T-helper 2 cell treated with Interferon-gamma antibody and Interleukin-4, amounts not matched to agents 5 μg/mL and 100 μg/mL, for 36 hours (primary cell): ENCODE results near the gene CLTA.
A peak's percentile ranks its signal among the peaks of the same experiment; 100 is the strongest.
"Not testable (repeated sequence)": the region's sequence is repeated elsewhere in the genome, so short reads cannot be mapped to it uniquely, and the experiment has no call there.

Experiments
- DNase-seq: peaks from one replicate; pipeline ENCODE4 v3.0.0; 2021; ENCODE audit warnings: low spot score
- H3K27ac Mint-ChIP-seq: one replicate; pipeline ENCODE4 v1.8.0; 2021; ENCODE audit warnings: mild to moderate bottlenecking, mixed read lengths
- H3K27me3 Mint-ChIP-seq: one replicate; pipeline ENCODE4 v1.8.0; 2021; ENCODE audit warnings: low read depth, mixed read lengths
- H3K36me3 Mint-ChIP-seq: one replicate; pipeline ENCODE4 v1.8.0; 2021; ENCODE audit warnings: low read depth, mixed read lengths
- H3K4me1 Mint-ChIP-seq: one replicate; pipeline ENCODE4 v1.8.0; 2021; ENCODE audit warnings: low read depth, mixed read lengths
- H3K4me3 Mint-ChIP-seq: one replicate; pipeline ENCODE4 v1.8.0; 2022; ENCODE audit warnings: mild to moderate bottlenecking, moderate library complexity, mixed read lengths
- H3K9me3 Mint-ChIP-seq: one replicate; pipeline ENCODE4 v1.8.0; 2021; ENCODE audit warnings: mixed read lengths

Gene CLTA

DNA sequence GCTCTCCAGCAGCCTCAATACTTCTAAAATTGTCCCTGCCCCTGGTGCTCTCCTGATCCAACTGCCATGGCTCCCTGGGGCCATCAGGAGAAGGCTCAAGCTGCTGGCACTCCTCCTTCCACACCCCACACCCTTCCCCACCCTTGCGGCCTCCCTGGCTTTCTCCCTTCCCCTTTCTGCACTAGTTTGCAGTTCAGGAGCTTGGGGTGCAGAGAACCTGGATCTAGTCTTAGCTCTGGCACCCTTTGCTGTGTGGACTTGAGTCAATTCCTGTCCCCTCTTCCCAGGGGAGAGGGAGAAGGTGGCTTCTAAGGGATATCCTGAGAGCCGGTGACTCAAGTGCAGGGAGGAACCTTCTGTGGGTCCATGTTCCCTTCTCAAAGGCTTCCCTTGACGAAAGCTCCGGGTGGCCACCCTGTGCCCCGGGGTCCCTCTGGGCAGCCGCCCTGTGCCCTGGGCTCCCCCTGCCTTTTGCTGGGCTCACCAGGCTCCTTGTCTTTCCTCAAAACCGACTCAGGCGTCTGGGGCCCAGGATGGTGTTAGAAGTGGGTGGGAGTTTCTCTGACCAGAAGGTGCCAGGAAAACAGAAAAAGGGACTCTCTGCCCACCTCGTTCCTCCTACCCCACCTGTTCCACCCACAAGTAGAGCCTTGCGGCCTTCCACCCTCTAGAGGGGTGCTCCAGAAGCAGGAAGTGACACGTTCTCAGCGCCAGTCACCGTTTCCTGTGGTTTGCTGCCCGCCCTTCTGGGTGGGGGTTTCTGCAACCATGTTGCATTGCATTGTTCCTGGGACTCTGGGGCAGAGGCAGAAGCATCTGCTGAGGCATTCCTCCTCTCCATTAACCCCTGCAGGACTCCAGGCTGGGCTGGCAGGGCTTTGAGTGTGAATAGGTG, 39.2 kb upstream of the CLTA start:
- H3K27ac Mint-ChIP-seq = peak overlapping the region; percentile 95
- no peaks in the 10 kb centered on the region for H3K27me3 Mint-ChIP-seq
- H3K36me3 Mint-ChIP-seq = peaks cover 57% of the 10 kb centered on the region
- peak; percentile 88 for DNase-seq
- peaks cover 54% of the 10 kb centered on the region for H3K4me1 Mint-ChIP-seq
- peaks cover 4% of the 10 kb centered on the region for H3K9me3 Mint-ChIP-seq
- H3K4me3 Mint-ChIP-seq = peak overlapping the region; percentile 82

DNA sequence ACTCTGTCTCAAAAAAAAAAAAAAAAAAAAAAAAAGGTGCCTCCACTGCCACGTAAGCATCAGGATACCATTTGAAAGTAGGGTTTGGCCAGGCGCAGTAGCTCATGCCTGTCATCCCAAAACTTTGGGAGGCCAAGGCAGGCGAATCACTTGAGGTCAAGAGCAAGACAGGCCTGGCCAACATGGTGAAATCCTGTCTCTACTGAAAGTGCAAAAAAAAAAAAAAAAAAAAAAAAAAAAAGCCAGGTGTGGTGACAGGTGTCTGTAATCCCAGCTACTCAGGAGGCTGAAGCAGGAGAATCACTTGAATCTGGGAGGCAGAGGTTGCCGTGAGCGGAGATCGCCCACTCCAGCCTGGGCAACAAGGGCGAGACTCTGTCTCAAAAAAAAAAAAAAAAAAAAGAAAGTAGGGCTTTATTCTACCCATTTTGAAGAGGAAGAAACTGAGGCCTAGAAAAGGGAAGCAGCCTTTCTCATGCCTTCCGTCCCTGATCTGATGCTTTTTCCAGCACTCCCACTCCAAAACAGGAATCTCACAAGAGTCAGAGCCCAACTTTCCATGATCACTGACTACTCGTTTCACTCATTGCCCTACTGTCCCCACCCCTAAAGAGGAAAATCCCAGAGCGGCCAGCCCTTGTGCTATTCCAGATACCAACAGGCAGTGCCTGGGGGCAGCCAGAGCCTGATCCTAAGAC, 37.8 kb upstream of the CLTA start:
- Mint-ChIP-seq H3K4me3 (peak overlapping the region; percentile 1), H3K36me3 (peaks cover 53% of the 10 kb centered on the region)

DNA sequence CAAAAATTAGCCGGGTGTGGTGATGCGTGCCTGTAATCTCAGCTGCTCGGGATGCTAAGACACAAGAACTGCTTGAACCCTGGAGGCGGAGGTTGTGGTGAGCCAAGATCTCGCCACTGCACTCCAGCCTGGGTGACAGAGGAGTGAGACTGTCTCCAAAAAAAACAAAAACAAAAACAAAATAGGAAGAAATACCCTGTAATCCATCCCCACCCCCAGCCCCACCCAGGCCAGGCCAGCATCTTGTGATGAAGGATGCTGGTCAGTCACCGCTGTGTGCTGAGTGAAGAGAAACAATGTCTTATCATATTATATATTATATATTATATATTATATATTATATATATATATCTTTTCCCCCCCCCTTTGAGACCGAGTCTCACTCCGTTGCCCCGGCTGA, 37.0 kb upstream of the CLTA start:
- Mint-ChIP-seq H3K4me1 (peaks cover 36% of the 10 kb centered on the region), H3K27me3 (no peaks in the 10 kb centered on the region), H3K9me3 (peaks cover 6% of the 10 kb centered on the region), H3K36me3 (peaks cover 60% of the 10 kb centered on the region), H3K27ac (peak overlapping the region; percentile 67), H3K4me3 (peak overlapping the region; percentile 19)
- DNase-seq = no peak

More for the DNA sequence above, 37.8 kb upstream of the CLTA start:
- peak overlapping the region; percentile 67 for H3K27ac Mint-ChIP-seq
- H3K4me1 Mint-ChIP-seq = peaks cover 43% of the 10 kb centered on the region
- H3K9me3 Mint-ChIP-seq = no peaks in the 10 kb centered on the region
- DNase-seq = no peak
- no peaks in the 10 kb centered on the region for H3K27me3 Mint-ChIP-seq

DNA sequence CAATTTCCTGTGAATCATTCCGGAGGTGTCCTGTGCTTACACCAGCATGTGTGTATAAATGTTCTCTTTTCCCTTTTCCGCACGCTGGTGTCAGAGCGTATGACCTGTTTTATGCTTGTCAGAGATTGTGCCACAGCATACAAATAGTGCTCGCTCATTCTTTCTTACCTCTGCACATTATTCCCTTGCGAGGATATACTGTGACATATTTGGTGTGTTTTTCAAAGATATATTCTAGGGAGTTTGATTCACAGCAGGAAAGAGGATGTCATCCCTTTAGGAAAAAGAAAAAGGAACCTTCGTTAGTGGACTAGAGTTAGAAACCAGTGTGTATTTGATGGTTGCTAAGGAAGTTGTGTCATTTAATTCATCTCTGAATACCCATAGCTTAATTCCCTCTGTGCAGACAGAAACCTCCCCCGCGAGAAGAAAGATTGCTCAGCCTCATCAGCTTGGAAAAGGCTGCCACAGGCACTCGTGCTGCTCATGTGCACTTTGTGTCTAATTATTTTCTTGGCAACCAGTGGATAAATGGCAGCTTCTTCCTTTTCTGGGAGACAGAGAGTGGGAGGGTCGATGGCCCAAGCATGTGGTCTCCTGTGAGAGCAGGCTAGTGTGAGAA, 36.3 kb upstream of the CLTA start:
- H3K36me3 Mint-ChIP-seq = peaks cover 62% of the 10 kb centered on the region
- H3K27me3 Mint-ChIP-seq = no peaks in the 10 kb centered on the region
- peak overlapping the region; percentile 2 for H3K4me3 Mint-ChIP-seq
- peak overlapping the region; percentile 49 for H3K27ac Mint-ChIP-seq
- peaks cover 38% of the 10 kb centered on the region for H3K4me1 Mint-ChIP-seq
- no peak for DNase-seq
- peaks cover 6% of the 10 kb centered on the region for H3K9me3 Mint-ChIP-seq

DNA sequence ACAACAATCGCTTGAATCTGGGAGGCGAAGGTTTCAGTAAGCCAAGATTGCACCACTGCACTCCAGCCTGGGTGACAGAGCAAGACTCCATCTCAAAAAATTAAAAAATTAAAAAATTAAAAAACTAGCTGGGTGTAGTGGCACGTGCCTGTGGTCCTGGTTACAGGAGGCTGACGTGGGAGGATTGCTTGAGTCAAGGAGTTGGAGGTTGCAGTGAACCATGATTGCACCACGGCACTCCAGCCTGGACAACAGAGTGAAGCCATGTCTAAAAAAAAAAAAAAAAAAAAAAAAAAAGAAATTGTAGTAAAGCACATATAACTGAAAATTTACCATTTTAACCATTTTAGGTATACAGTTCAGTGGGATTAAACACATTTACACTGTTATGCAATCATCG, 34.6 kb upstream of the CLTA start:
- peaks cover 27% of the 10 kb centered on the region for H3K4me1 Mint-ChIP-seq
- peaks cover 6% of the 10 kb centered on the region for H3K9me3 Mint-ChIP-seq
- H3K27ac Mint-ChIP-seq = no peak overlapping the region
- H3K36me3 Mint-ChIP-seq = peaks cover 59% of the 10 kb centered on the region
- no peak overlapping the region for H3K4me3 Mint-ChIP-seq
- H3K27me3 Mint-ChIP-seq = no peaks in the 10 kb centered on the region
- no peak for DNase-seq

DNA sequence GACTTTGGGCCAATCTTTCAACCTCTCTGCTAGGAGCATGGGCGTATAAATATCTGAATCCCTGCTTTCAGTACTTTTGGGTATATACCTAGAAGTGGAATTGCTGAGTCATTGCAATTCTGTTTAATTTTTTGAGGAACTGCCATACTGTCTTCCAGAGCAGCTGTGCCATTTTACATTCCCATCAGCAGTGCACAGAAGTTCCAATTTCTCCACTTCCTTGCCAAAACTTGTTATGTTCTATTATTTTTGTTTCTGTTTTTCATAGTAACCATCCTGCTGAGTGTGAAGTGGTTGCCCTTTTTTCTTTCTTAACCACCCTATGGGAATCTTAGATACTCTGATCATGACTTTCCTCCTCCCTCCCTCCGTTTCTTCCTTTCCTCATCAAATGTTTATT, 32.6 kb upstream of the CLTA start:
- no peak for DNase-seq
- H3K36me3 Mint-ChIP-seq = peaks cover 59% of the 10 kb centered on the region

DNA sequence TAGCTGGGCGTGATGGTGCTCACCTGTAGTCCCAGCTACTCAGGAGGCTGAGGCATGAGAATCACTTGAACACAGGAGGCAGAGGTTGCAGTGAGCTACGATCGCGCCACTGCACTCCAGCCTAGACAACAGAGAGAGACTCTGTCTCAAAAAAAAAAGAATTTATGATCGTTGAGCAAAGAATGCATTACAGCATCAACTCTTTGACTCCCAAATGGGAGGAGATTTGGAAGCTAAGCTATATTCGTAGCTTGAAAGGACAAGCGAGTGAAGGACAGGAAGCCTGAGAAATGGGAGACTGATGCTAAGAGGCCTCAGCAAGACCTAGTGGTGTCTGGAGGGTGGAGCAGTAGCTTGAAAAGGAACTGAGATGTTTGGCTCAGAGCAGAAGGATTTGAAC, 31.8 kb upstream of the CLTA start:
- Mint-ChIP-seq H3K36me3 (peaks cover 56% of the 10 kb centered on the region), H3K27me3 (no peaks in the 10 kb centered on the region), H3K4me3 (no peak overlapping the region), H3K4me1 (peaks cover 13% of the 10 kb centered on the region), H3K27ac (no peak overlapping the region), H3K9me3 (peaks cover 6% of the 10 kb centered on the region)
- no peak for DNase-seq

More for the DNA sequence above, 32.6 kb upstream of the CLTA start:
- H3K9me3 Mint-ChIP-seq = peaks cover 6% of the 10 kb centered on the region
- H3K27ac Mint-ChIP-seq = no peak overlapping the region
- no peak overlapping the region for H3K4me3 Mint-ChIP-seq
- peaks cover 14% of the 10 kb centered on the region for H3K4me1 Mint-ChIP-seq
- H3K27me3 Mint-ChIP-seq = no peaks in the 10 kb centered on the region

DNA sequence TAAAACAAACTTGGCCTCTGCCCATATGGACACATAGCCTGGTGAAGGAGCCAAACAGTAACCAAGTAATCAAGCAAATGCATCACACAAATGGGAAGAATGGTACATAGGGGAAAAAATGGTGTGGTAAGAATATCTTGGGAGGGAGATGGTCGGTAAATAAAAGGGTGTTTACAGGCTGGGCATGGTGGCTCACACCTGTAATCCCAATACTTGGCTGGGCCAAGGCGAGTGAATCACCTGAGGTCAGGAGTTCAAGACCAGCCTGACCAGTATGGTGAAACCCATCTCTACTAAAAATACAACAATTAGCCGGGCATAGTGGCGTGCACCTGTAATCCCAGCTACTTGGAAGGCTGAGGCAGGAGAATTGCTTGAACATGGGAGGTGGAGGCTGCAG, 31.2 kb upstream of the CLTA start:
- not testable (repeated sequence) for H3K27ac Mint-ChIP-seq, H3K9me3 Mint-ChIP-seq, H3K27me3 Mint-ChIP-seq, H3K4me3 Mint-ChIP-seq, DNase-seq, H3K4me1 Mint-ChIP-seq
- H3K36me3 Mint-ChIP-seq = peaks cover 51% of the 10 kb centered on the region

DNA sequence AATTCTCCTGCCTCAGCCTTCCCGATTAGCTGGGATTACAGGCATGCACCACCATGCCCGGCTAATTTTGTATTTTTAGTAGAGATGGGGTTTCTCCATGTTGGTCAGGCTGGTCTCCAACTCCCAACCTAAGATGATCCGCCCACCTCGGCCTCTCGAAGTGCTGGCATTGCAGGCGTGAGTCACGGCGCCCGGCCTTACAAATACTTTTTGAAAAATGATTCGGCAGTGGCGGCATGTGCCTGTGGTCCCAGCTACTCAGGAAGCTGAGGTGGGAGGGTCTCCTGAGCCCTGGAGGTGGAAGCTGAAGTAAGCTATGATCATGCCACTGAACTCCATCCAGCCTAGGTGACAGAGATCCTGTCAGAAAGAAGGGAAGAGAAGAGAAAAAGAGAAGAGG, 30.6 kb upstream of the CLTA start:
- not testable (repeated sequence) for H3K27me3 Mint-ChIP-seq, H3K27ac Mint-ChIP-seq

DNA sequence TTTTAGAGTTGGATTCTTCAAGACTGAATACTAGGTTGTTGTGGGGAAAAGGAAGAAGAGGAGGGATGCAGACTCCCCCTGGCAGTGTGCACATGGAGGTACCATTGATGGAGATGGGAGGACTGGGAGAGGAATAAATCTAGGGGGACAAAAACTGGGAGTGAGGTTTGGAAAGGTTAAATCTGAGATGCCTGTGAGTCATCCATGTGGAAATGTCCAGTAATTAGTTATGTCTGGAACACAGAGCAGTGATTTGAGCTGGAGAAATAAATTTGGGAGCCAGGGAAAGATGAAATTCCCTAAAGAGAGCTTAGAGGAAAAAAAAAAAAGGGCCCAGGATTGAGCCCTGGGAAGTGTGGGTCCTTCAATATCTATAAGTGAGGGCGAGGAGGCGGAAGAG, 29.5 kb upstream of the CLTA start:
- DNase-seq = no peak
- peaks cover 7% of the 10 kb centered on the region for H3K4me1 Mint-ChIP-seq
- H3K27ac Mint-ChIP-seq = no peak overlapping the region
- H3K4me3 Mint-ChIP-seq = no peak overlapping the region
- no peaks in the 10 kb centered on the region for H3K27me3 Mint-ChIP-seq
- peaks cover 44% of the 10 kb centered on the region for H3K36me3 Mint-ChIP-seq
- peaks cover 6% of the 10 kb centered on the region for H3K9me3 Mint-ChIP-seq

More for the DNA sequence above, 30.6 kb upstream of the CLTA start:
- H3K4me1 Mint-ChIP-seq, H3K4me3 Mint-ChIP-seq, DNase-seq, H3K9me3 Mint-ChIP-seq: not testable (repeated sequence)
- H3K36me3 Mint-ChIP-seq = peaks cover 47% of the 10 kb centered on the region

DNA sequence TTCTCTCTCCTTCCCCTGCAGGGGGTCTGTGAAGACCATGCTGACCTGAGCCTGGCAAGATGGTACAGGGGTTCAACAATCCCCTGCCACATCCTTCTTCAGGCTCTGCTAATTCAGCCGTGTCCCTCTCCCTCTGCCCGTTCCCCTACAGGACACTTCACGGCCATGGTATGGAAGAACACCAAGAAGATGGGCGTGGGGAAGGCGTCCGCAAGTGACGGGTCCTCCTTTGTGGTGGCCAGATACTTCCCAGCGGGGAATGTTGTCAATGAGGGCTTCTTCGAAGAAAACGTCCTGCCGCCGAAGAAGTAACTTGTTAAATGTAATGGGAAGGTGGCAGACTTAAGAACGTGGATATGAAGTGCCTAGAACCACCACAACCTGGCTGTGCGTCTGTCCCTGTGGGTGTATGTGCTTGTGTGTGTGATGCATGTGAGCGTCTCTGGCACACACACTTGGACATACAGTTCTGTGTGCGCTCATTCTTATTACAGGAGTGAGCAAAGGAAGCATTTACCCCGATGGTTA, 28.4 kb upstream of the CLTA start:
- peaks cover 6% of the 10 kb centered on the region for H3K9me3 Mint-ChIP-seq
- no peak overlapping the region for H3K4me3 Mint-ChIP-seq
- peaks cover 12% of the 10 kb centered on the region for H3K4me1 Mint-ChIP-seq
- no peak for DNase-seq
- peaks cover 39% of the 10 kb centered on the region for H3K36me3 Mint-ChIP-seq
- H3K27ac Mint-ChIP-seq = no peak overlapping the region
- no peaks in the 10 kb centered on the region for H3K27me3 Mint-ChIP-seq

DNA sequence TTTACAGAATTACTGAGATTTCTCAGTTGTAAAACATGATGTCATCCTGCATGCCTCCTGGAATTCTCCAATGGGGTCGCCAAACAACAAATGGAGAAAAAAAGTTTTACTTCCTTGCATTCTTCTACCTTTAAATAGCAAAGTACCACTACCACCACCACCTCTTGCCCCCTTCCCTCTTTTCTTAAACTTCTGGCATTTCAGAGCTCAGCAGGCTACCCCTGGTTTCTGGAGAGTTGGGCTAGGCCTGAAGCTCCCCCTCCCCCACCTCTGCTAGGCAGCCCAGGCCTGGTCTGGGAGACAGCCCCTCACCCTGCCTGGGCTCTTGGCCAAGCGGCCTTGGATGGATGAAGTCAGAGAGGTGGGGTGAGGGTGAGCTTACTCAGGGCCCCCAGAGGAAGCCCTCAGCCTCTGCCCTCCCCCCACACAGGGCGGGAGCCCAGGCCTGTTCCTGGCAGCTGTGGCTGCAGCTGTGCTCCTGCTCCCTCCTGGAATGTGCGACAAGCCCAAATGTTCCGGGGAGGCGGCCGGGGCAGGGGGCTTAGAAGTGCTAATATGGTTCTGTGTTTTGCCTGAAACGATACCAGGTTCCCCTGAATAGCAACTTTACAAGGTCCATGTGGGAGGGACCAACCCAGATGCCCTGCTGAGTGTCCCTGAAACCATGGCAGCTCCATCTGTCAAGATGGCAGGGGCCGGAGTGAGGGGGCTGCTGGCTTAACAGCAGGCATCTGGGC, 27.5 kb upstream of the CLTA start:
- Mint-ChIP-seq H3K27ac (no peak overlapping the region), H3K27me3 (no peaks in the 10 kb centered on the region), H3K4me1 (peaks cover 12% of the 10 kb centered on the region), H3K36me3 (peaks cover 31% of the 10 kb centered on the region), H3K4me3 (no peak overlapping the region), H3K9me3 (peaks cover 3% of the 10 kb centered on the region)
- DNase-seq = no peak

DNA sequence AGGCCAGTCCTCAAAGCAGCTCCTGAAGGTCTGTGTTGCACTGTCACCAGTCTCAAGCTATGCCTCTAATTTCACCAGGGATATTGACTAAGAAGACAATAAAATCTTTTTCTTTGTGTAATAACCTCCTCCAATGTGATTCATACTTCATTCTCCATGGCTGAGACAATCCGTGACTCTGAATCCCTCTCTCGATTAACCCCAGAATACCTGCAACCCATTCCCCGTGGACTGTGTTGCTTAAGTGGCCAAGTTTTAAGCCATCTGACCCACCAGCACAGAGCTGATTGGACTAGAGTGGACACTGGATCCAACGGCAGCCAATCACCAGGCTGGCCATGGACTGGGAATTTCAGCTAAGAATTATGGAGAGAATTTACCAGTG, 26.9 kb upstream of the CLTA start:
- Mint-ChIP-seq H3K27ac (no peak overlapping the region), H3K9me3 (no peaks in the 10 kb centered on the region), H3K36me3 (peaks cover 26% of the 10 kb centered on the region), H3K4me1 (peaks cover 12% of the 10 kb centered on the region), H3K4me3 (no peak overlapping the region), H3K27me3 (no peaks in the 10 kb centered on the region)
- no peak for DNase-seq
